Ishikawa (cell line): ENCODE measurements around the gene ZRANB1.

ENCODE experiments used
- NFIC ChIP-seq: IDR thresholded peaks from 2 replicates; pipeline ENCODE4 v1.6.1; 2012
- RAD21 ChIP-seq: IDR thresholded peaks from 2 replicates; pipeline ENCODE4 v1.6.1; 2012; ENCODE audit warnings: low read depth
- TAF1 ChIP-seq: IDR thresholded peaks from 2 replicates; pipeline ENCODE4 v1.6.1; 2012; ENCODE audit warnings: low read depth, mild to moderate bottlenecking
- TEAD4 ChIP-seq: IDR thresholded peaks from 2 replicates; pipeline ENCODE4 v1.6.1; 2012
- TF ChIP-seq, protein P1 (sequence below): IDR thresholded peaks from 2 replicates; pipeline ENCODE4 v1.6.1; 2012; ENCODE audit warnings: low read depth, mild to moderate bottlenecking

DNA sequence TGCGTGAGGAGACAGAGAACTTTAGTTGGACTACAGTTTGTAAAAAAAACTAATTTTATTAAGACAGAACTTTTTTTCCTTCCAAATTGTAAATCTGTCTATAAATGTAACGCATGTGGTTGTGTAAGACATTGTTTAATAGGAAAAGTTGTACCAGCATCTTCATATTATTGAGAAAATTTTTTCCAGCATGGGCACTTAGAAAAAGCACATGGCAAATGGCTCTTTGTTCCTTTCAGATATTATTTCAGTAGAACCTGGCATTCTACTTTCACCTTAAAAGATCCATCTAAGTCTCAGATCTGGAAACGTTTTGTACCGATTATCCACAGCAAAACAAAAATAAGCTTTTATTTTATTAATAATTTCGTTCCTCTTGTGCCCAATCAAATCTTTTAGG, 43.2 kb downstream of the ZRANB1 start:
- TF ChIP-seq RAD21 (no peak), TEAD4 (no peak), TAF1 (no peak), NFIC (no peak)
- TF ChIP-seq, protein P1, sequence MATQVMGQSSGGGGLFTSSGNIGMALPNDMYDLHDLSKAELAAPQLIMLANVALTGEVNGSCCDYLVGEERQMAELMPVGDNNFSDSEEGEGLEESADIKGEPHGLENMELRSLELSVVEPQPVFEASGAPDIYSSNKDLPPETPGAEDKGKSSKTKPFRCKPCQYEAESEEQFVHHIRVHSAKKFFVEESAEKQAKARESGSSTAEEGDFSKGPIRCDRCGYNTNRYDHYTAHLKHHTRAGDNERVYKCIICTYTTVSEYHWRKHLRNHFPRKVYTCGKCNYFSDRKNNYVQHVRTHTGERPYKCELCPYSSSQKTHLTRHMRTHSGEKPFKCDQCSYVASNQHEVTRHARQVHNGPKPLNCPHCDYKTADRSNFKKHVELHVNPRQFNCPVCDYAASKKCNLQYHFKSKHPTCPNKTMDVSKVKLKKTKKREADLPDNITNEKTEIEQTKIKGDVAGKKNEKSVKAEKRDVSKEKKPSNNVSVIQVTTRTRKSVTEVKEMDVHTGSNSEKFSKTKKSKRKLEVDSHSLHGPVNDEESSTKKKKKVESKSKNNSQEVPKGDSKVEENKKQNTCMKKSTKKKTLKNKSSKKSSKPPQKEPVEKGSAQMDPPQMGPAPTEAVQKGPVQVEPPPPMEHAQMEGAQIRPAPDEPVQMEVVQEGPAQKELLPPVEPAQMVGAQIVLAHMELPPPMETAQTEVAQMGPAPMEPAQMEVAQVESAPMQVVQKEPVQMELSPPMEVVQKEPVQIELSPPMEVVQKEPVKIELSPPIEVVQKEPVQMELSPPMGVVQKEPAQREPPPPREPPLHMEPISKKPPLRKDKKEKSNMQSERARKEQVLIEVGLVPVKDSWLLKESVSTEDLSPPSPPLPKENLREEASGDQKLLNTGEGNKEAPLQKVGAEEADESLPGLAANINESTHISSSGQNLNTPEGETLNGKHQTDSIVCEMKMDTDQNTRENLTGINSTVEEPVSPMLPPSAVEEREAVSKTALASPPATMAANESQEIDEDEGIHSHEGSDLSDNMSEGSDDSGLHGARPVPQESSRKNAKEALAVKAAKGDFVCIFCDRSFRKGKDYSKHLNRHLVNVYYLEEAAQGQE: no peak
